ENCODE data around the gene SSR2.

DNA sequence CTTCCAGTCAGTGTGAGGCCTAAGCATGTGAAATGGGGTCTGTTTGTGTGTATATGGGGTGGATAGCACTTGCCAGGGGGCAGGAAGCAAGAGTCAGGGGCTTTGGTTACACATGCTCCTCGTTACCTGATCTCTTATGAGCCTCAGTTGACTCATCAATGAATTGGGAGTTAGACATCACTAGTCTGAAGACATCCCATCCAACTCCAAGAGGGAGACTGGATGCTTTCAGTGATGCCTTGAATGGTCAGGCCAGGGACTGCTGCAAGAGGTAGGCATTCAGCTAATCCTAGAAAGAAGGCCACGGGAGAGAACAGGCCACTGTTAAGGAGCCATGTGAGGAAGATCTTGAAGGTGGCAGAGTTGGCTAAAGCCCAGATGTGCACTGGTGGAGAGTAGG is 46.5 kb upstream of the SSR2 start:
- TF ChIP-seq, protein P1, sequence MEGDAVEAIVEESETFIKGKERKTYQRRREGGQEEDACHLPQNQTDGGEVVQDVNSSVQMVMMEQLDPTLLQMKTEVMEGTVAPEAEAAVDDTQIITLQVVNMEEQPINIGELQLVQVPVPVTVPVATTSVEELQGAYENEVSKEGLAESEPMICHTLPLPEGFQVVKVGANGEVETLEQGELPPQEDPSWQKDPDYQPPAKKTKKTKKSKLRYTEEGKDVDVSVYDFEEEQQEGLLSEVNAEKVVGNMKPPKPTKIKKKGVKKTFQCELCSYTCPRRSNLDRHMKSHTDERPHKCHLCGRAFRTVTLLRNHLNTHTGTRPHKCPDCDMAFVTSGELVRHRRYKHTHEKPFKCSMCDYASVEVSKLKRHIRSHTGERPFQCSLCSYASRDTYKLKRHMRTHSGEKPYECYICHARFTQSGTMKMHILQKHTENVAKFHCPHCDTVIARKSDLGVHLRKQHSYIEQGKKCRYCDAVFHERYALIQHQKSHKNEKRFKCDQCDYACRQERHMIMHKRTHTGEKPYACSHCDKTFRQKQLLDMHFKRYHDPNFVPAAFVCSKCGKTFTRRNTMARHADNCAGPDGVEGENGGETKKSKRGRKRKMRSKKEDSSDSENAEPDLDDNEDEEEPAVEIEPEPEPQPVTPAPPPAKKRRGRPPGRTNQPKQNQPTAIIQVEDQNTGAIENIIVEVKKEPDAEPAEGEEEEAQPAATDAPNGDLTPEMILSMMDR (IDR thresholded peaks at IDR 0.05) = no peak
- no peak for TF ChIP-seq EP300 (IDR thresholded peaks at IDR 0.05; ENCODE audit: low read depth)

Data from transverse colon (tissue), 3 donors.